ENCODE results near the gene GABRG3.

DNA sequence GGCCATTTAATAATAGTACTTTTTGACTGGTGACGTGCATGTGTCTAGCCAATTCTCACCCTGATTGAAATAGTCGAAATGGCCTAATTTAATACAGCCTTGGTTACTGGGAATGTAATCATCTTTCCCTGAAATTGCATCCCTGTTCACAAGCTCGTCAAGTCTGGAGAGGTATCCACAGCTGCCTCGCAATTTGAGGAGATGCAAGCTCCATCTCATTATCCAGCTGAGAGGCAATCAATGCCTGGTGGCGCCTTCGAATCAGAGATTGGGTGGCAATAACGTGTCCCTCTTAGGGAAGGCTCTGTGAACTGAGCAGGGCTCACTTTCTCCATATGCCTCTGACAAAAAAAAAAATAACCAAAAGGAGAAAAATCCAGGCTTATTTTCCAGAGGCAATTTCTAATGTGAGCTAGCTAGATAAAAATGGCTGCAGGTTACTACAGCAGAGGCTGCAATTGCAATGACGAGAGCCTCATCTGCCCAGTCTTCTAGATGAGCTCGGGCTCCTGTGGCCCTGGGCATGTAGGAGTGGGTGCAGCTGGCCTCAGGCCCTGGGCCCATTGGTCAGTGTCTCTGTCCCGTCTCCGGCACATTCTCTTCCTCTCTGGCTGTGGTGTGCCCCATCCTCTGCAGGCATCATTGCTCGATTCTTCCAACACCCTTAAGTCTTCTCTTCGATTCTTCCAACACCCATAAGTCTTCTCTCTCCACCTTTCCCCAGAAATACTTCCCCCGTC is 487.5 kb downstream of the GABRG3 start:
- TF ChIP-seq, protein P1, sequence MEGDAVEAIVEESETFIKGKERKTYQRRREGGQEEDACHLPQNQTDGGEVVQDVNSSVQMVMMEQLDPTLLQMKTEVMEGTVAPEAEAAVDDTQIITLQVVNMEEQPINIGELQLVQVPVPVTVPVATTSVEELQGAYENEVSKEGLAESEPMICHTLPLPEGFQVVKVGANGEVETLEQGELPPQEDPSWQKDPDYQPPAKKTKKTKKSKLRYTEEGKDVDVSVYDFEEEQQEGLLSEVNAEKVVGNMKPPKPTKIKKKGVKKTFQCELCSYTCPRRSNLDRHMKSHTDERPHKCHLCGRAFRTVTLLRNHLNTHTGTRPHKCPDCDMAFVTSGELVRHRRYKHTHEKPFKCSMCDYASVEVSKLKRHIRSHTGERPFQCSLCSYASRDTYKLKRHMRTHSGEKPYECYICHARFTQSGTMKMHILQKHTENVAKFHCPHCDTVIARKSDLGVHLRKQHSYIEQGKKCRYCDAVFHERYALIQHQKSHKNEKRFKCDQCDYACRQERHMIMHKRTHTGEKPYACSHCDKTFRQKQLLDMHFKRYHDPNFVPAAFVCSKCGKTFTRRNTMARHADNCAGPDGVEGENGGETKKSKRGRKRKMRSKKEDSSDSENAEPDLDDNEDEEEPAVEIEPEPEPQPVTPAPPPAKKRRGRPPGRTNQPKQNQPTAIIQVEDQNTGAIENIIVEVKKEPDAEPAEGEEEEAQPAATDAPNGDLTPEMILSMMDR (IDR thresholded peaks at IDR 0.05): no peak
- TF ChIP-seq POLR2A (IDR thresholded peaks at IDR 0.05; ENCODE audit: low read depth): no peak
